GM15510 (cell line): ENCODE measurements around the gene UCK1.
A peak's percentile ranks its signal among the peaks of the same experiment; 100 is the strongest.

Experiments used
- POLR2A ChIP-seq: IDR thresholded peaks from 3 replicates; pipeline ENCODE4 v1.6.1; 2011; ENCODE audit warnings: borderline replicate concordance; ENCODE audit not compliant: insufficient read length; ENCODE audit errors: extremely low read depth

UCK1 gene

DNA sequence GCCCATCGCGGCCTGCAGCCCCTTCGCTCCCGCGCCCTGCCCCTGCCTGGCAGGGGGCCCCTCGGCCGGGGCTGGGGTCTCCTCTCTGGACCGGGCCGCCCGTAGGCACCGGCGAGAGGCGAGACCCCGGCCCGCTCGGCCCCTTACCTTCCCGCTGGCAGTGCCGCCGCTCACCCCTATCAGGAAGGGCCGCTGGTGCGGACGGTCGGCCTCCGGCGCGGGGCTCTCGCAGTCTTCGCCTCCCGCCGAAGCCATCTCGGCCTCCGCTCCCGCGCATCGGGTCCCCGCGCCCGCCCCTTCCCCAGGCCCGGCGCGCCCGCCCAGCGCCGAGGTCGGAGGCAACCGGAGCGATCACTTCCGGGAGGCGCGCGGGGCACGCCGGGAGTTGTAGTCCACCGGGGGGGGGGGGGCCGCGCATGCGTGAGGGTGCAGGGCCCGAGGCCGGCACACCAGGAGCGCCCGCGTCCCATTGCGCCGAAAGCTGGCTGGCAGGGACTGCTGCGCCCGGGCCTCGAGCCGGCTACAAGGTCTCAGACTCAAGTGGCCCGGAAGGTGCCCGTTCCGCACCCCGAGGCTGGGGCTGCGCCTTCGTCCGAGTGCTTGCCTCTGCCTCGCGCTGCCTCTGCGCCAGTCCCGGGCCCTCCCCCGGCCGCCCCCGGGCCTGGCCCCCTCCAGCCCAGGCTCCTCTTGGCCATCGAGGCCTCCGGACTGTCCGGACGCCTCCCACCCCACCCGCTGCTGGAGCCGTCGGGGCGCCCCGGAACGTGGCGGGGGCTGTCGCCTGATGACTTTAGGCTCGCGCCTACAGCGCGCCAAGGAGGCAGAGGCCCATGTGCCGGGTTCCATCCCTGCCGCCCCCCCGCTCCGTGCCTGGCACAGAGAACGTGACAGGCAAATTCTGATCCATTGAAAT, at the start of gene UCK1:
TSS of gene UCK1 (minus strand) at position 344 of the 913 bp plus-strand sequence. CDS start at position 255, 89 bp downstream.
- peak; percentile 51 for TF ChIP-seq POLR2A

DNA sequence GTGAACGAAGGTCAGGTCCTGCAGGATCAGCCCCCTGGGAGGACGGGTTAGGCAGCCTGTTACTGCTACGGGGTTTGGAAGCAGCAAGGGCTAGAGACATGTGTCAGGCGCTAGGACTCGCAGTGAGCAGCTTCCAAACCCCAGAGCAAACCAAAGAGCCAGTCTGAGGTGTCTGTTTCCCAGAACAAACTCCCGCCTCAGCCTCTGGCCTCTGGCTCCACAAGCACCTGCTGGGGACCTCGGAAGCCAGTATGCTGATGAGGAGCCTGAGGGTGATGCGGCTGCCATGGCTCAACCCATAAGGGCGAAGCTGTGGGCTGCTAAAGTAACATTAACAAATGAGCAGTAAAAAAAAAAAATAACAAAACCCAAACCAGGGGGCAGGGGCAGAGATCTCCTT, 49.3 kb upstream of the UCK1 start:
- no peak for TF ChIP-seq POLR2A

DNA sequence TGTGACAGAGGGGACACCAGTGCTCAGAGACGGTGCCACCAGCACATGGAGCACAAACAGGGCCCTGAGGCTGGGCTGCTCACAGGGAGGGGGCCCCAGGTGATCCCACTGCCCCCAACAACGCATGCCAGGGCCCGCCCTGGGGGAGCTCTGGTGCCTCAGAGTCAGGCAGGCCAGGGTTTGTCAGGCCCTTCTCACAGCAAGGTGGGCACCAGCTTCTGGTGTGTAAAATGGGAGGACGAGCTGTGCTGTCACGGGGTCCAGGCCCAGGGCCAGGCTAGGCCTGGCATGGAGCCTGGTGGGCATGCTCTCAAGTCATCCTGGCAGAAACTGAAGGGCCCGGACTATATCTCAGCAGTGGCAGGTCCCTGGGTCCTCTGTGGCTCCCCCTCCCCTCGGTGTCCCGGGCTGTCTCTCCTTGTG, 48.7 kb upstream of the UCK1 start:
- no peak for TF ChIP-seq POLR2A

DNA sequence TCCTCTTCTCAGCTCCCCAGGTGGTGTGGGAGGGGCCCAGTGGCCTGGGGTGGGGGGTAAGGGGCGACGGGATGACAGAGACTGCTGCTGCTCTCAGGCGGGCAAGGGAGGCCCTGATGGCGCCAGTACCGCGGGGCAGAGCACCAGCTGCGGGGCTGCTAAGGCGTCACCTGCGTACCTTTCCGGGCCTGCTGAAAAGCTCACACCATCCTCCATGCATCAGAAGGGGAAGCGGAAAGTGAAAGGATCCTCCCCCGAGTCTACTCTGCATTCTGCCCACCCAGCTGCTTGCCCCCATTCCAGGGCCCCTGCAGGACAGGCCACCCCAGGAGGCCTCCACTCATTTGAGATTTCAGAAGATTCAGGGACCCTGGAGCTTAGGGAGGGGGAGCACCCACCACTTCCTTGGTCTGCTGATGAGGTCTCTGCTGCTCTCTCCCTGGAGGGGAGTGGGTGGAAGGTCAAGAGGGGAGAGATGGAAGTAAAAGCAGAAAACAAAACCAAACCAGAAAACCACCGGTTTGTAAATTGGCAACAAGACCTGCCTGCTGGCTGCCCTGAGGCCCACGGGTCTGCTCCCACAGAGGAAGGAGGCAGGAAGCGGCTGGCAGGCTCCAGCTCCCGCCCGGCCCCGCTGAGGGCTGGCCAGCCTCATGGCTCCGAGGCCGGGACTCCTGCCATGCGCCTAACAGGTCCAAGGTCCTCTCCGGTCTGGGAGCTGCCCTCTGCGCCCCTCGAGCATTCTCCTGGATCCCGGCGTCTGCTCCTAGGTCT, 47.9 kb upstream of the UCK1 start:
- no peak for TF ChIP-seq POLR2A

DNA sequence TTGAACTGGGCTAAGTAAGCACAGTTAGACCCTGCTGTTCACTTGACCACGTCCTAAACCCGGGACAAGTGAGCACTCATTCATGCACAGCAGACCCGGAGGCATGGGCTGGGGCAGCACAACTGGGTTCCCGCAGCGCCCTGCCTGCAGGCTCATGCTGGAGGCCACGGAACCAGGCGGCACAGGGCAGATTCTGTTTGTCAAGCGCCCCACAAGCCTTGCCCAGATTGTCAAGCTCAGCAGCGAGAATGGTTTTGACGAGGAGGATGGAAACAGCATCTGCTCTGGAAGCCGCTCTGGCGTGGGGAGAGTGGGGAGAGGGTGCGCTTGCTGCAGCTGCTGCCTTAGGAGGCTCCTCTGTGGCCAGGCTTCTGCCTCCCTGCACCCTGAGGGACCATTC, 47.0 kb upstream of the UCK1 start:
- TF ChIP-seq POLR2A, result no peak

DNA sequence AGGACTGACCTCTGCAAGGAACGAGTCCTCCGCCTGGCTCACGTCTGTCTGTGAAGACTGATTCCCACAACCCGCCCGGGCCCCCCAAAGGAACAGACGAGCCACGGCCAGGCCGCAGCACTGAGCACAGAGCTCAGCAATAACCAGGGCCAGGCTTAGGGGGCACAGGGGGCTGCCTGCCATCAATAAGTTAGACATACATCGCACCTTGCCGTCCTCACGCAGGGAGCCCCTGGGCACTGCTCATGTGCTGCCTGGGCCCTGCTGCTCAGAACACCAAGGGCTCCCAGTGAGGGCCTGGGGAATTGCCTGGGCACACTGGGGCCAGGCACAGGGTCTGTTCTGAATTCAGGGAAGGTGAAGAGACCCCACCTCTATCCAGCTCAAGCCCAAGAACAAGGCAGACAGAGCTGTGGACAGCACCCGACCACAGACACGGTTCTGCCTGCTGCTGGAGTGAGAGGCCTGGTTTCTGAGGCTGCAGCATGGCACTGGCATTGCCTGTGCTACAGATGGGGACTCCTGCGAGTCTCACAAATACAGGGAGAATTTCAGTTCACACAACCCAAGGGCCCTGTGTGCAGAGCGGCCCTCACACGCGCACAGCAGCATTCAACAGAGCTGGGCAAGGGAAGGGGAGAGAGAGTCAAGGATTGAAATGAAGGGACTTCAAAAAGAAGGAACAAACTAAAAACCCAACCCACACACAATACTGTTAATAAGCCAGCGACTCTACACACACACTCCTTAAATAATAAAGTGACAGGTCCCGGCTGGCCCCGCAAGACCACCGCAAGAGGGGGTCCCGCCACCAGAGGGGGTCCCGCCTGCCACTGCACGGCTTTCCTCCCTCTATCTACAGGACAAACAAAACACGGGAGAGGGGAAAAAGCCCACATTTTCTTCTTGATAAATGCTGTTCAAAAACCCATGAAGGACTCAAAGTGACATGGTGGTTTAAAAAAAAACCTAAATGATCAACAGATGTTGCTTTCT, 46.2 kb upstream of the UCK1 start:
- peak; percentile 8 for TF ChIP-seq POLR2A

DNA sequence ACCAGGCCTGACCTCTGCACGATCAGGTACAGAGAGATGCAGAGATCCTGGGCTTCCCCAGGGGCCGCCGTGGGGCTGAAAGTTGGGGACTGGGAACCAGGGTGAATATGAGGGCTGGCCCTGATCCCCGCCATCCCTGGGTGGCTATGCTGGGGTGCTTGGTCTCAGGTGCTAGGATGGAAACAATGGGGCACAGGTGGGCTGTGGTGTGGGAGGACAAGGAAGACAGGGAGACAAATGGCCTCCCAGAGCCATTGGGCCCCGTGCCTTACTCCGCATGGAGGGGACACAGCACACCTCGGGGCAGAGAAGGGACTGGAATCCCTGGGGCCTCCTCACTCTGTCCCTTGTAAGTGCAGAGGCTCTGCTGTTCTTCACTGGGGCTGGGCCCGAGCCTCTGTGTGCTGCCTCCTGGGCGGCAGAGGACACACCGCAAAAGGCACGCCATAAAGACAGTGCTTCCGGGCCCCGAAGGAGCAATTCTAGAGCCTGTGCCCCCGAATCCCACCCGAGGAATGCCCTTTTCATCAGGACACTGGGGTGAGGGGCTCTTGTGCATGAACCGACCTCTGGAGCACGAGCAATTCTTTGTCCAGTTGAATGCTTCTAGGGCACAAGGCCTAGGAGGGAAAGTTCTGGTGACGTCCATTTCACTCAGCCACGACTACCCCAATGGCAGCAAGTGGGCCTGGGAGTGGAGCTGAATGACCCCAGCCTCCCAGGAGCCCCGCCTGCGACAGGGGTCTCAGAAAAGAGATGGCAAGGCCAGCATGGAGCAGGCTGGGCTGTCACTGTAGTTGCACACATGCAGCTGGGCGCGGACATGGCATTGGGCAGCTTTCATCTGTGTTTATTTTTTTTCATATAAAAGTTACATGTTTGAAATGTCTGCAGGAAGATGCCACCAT, 45.1 kb upstream of the UCK1 start:
- TF ChIP-seq POLR2A, result no peak

DNA sequence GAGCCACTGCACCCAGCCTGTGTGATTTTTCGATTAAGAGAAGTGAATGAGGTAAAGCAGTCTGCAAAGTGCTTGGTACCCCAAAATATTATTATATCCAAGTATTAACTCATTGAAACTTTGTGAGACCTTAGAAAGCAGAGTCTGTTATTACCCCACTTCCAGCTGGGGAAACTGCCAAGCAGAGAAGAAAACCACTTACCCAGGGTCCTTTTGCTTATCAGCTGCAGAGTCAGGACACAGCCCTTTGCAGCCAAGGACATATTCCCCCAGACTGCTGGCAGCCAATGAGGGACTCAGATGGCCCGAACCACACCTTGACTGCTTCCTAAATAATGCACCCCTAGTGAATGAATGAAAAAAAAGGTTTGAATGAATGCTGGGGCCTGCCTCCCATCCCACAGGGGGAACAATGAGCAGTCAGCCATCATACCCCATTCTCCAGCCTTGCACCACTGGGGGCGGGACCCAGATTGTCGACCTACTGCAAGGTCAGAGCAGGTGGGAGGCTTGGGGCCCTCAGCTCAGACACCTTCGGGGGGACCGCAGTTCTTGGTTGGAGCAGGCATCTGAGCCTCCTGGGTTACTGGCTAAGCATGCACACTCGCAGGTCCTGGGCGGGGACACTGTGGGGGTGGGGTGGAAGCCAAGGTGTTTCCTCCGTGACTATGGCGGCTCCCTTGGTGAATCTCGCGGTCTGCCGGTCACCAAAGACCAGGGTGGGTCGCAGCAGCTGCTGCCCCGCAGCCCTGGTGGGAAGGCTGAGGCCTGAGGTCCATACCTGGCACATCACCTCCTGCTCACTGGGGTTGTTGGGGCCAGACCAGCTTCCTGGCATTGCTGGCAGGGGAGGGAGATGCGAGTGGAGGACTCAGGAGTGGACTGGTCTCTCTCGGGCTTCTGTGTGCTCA, 43.9 kb upstream of the UCK1 start:
- no peak for TF ChIP-seq POLR2A

DNA sequence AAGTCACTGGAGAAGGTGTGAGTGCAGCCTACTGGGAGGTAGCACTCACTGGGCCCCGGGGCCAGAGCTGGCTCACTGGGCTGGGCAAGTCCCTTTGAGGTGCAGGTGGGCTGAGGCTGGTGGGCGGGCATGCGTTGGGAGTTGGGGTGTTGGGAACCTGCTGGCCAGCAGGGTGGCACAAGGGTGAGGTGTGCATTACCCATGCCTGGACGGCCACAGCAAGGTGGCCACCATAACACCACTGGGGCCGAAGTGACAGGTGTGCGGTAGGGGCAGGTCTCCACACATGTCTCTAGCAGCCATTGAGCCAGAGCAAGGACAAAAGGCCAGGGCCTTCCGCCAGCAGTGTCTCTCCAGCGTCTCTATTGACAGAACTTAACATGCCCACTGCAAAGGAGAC, 36.8 kb upstream of the UCK1 start:
- TF ChIP-seq POLR2A, result no peak

DNA sequence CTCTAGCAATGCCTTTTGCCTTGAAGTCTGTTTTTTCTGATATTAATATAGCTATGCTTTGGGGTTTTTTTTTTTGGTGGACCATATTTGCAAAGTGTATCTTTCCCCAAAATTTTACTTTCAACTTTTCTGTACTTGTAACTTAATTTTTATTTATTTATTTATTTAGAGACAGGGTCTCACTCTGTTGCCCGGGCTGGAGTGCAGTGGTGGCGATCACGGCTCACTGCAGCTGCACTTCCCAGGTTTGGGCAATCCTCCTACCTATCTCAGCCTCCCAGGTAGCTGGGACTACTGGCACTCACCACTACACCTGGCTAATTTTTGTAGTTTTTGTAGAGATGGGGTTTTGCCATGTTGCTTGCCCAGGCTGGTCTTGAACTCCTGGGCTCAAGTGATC, 35.1 kb upstream of the UCK1 start:
- TF ChIP-seq POLR2A, result no peak

DNA sequence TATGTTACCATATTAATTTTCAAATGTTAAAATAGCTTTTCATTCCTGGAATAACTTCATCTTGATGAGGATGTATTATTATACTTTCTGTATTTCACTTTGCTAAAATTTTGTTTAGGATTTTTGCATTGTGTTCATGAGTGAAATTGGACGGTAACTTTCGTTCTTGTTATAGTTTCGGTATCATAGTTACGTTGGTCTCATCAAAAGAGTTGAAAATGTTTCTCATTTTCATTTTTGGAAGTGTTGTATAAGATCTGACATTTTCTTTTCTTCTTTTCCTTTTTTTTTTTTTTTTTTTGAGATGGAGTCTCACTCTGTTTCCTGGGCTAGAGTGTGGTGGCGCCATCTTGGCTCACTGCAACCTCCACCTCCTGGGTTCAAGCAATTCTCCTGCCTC, 34.3 kb upstream of the UCK1 start:
- TF ChIP-seq POLR2A, result no peak

DNA sequence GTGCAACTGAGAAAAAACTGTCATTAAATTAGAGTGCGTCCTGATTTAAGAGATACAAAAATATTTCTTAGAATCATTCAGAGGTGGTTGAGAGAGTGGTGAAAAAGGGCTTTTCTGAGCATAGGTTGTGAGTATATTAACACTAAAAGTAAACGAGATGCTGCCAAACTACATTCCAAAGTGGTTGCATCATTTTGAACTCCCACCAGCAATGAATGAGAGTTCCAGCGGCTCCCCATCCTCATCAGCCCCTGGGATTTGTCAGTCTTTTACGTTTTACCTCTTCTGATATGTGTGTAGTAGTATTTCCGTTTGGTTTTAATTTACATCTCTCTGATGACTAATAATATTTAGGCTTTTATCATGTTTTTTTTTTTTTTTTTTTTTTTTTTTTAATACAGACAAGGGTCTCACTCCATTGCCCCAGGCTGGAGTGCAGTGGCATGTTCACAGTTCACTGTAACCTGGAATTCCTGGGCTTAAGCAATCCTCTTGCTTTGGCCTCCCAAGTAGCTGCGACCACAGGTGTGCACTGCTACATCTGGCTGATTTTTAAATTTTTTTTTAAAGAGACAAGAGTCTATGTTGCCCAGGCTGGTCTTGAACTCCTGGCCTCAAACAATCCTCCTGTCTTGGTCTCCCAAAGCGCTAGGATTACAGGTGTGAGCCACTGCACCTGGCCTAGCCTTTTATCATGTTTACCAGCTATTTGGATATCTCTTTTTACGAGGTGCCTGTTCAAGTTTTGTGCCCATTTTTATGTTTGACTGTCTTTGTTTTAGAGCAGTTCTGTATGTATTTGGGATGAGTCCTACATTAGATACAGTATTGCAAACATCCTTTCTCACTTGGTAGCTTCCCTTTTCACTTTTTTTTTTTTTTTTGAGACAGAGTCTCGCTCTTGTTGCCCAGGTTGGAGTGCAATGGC, 31.2 kb upstream of the UCK1 start:
- no peak for TF ChIP-seq POLR2A

DNA sequence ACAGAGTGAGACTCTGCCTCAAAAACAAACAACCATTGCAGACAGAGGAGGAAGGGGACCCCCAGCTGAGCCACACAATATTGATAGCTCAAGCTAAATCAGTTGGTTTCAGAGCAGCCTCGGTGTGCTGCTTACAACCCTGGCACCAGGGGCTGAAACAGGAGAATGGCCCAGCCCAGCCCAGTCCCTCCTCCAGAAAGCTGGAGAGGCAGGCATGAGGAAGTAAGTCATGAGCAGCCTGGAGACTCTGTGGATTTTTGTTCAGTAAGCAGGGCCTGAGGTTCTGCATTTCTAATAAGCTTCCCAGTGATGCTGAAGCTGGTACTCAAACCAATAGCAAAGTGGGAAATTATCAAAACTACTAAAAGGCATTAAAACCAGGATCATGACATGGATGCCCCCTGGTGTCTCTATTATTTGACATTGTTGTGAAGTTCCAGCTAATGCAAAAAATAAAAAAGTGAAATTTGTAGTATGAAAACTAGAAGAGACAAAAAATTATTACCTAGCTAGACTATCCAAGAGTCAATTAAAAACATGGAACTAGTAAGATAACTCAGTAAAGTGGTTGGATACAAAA, 28.4 kb upstream of the UCK1 start:
- no peak for TF ChIP-seq POLR2A
